IMR-90 (cell line): ENCODE data around the gene UBE3C. TPM values are rescaled to one million over a fixed set of nuclear protein-coding genes. Genes with fewer than 3 reads are reported as not detected.

ENCODE experiments used
- ATAC-seq: fragments of 200-7000 bp; cut with Tn5 transposase; 2 replicates; pipeline ENCODE4 v1.9.1; 2020; ENCODE audit warnings: low read depth, mild to moderate bottlenecking, moderate library complexity
- BruUV-seq: library from RNA; stranded (reverse); fragments of 400-500 nt; replicated peaks from 2 replicates; lab custom pipeline; 2021; lab: Mats Ljungman, UMichigan
- CTCF ChIA-PET: fragments of 300-600 bp; formaldehyde crosslinking; extraction: SDS; loops from one replicate; lab custom pipeline; 2021; ENCODE audit warnings: antibody characterized with exemption; lab: Yijun Ruan, JAX
- POLR2A ChIA-PET: fragments of 300-600 bp; sonication (Branson Sonifier 250); formaldehyde crosslinking; loops from one replicate; lab custom pipeline; 2022; ENCODE audit warnings: antibody characterized with exemption; ENCODE audit not compliant: unreplicated experiment; lab: Charles Lee
- DNase-seq: peaks from one replicate; pipeline ENCODE4 v3.0.0; 2013
- H2AFZ ChIP-seq: replicated peaks from 2 replicates; pipeline ENCODE3; 2013; ENCODE audit warnings: low read length, mild to moderate bottlenecking; ENCODE audit not compliant: poor library complexity
- H2AK5ac ChIP-seq: 2 replicates; pipeline ENCODE4 v1.6.1; 2013; ENCODE audit warnings: low read depth, low read length, inconsistent platforms
- H2AK9ac ChIP-seq: replicated peaks from 2 replicates; pipeline ENCODE3; 2013; ENCODE audit warnings: mild to moderate bottlenecking, low read depth, low read length, moderate library complexity; ENCODE audit not compliant: poor library complexity
- H2BK120ac ChIP-seq: 2 replicates; pipeline ENCODE4 v1.6.1; 2013; ENCODE audit warnings: low read depth, low read length, inconsistent platforms
- H2BK15ac ChIP-seq: 3 replicates; pipeline ENCODE4 v1.6.1; 2013; ENCODE audit warnings: low read depth, low read length, inconsistent platforms
- H2BK20ac ChIP-seq: 2 replicates; pipeline ENCODE4 v1.6.1; 2013; ENCODE audit warnings: low read depth, mild to moderate bottlenecking, inconsistent platforms, low read length, moderate library complexity
- H2BK5ac ChIP-seq: 2 replicates; pipeline ENCODE4 v1.6.1; 2013; ENCODE audit warnings: mild to moderate bottlenecking, low read depth, low read length, inconsistent platforms; ENCODE audit not compliant: poor library complexity, severe bottlenecking
- H3K14ac ChIP-seq: replicated peaks from 2 replicates; pipeline ENCODE4 v1.6.1; 2013; ENCODE audit warnings: low read depth, low read length, inconsistent platforms
- H3K18ac ChIP-seq: 2 replicates; pipeline ENCODE4 v1.6.1; 2013; ENCODE audit warnings: low read depth, low read length, control low read depth
- H3K23ac ChIP-seq: 2 replicates; pipeline ENCODE4 v1.6.1; 2013; ENCODE audit warnings: low read depth, low read length, inconsistent platforms
- H3K27ac ChIP-seq: 2 replicates; pipeline ENCODE4 v1.5.1; 2013; ENCODE audit warnings: mild to moderate bottlenecking, control low read depth, low read length; ENCODE audit not compliant: insufficient read depth
- H3K27me3 ChIP-seq: 2 replicates; pipeline ENCODE4 v1.6.1; 2013; ENCODE audit warnings: low read length; ENCODE audit not compliant: control insufficient read depth, insufficient read depth
- H3K36me3 ChIP-seq: 2 replicates; pipeline ENCODE4 v1.6.1; 2013; ENCODE audit warnings: low read length, mixed read lengths; ENCODE audit not compliant: control insufficient read depth, insufficient read depth
- H3K4ac ChIP-seq: 2 replicates; pipeline ENCODE4 v1.6.1; 2013; ENCODE audit warnings: low read depth, low read length, inconsistent platforms
- H3K4me1 ChIP-seq: 2 replicates; pipeline ENCODE4 v1.6.1; 2013; ENCODE audit warnings: low read length, mixed read lengths; ENCODE audit not compliant: control insufficient read depth, insufficient read depth
- H3K4me2 ChIP-seq: 2 replicates; pipeline ENCODE4 v1.6.1; 2013; ENCODE audit warnings: low read depth, mild to moderate bottlenecking, control low read depth, low read length, moderate library complexity
- H3K4me3 ChIP-seq: 2 replicates; pipeline ENCODE4 v1.5.1; 2013; ENCODE audit warnings: low read depth, mild to moderate bottlenecking, control low read depth, low read length, moderate library complexity; ENCODE audit not compliant: insufficient read depth
- H3K56ac ChIP-seq: 2 replicates; pipeline ENCODE4 v1.6.1; 2013; ENCODE audit warnings: low read length, inconsistent platforms; ENCODE audit not compliant: insufficient read depth; ENCODE audit errors: extremely low read depth
- H3K79me1 ChIP-seq, 2 experiments: 2 replicates each; pipeline ENCODE4 v1.6.1; 2013; ENCODE audit warnings: low read length in 2 of 2, inconsistent platforms in 1 of 2, low read depth in 1 of 2
- H3K9ac ChIP-seq: 2 replicates; pipeline ENCODE4 v1.6.1; 2013; ENCODE audit warnings: low read depth, low read length, control low read depth
- H3K9me1 ChIP-seq: 2 replicates; pipeline ENCODE4 v1.6.1; 2013; ENCODE audit warnings: low read length, inconsistent platforms; ENCODE audit not compliant: insufficient read depth
- H3K9me3 ChIP-seq: 2 replicates; pipeline ENCODE4 v1.6.1; 2013; ENCODE audit warnings: low read length; ENCODE audit not compliant: control insufficient read depth, insufficient read depth
- H4K20me1 ChIP-seq: 2 replicates; pipeline ENCODE4 v1.6.1; 2013; ENCODE audit warnings: low read length, inconsistent platforms; ENCODE audit not compliant: insufficient read depth
- H4K5ac ChIP-seq: 2 replicates; pipeline ENCODE4 v1.6.1; 2013; ENCODE audit warnings: mild to moderate bottlenecking, low read depth, low read length, control low read depth
- H4K8ac ChIP-seq, 2 experiments: 2 replicates each; pipeline ENCODE4 v1.6.1; 2013; ENCODE audit warnings: low read depth in 2 of 2, low read length in 2 of 2, control low read depth in 1 of 2, inconsistent platforms in 1 of 2
- H4K91ac ChIP-seq: 2 replicates; pipeline ENCODE4 v1.6.1; 2013; ENCODE audit warnings: low read depth, low read length, inconsistent platforms; ENCODE audit not compliant: insufficient read depth
- BHLHE40 ChIP-seq: fragments of 150-350 bp; IDR thresholded peaks from 2 replicates; pipeline ENCODE4 v1.6.1; 2016; ENCODE audit warnings: mild to moderate bottlenecking, low read depth, low read length
- CEBPB ChIP-seq: IDR thresholded peaks from 2 replicates; pipeline ENCODE4 v1.6.1; 2012; ENCODE audit warnings: low read depth, low read length, improper control_type of control experiment
- CHD1 ChIP-seq: IDR thresholded peaks from 2 replicates; pipeline ENCODE4 v1.6.1; 2012; ENCODE audit warnings: low read depth, low read length, improper control_type of control experiment
- CTCF ChIP-seq: conservative IDR thresholded peaks from 2 replicates; pipeline ENCODE4 v1.5.1; 2012; ENCODE audit warnings: mild to moderate bottlenecking, low read depth, low read length, improper control_type of control experiment
- ELK1 ChIP-seq: fragments of 150-350 bp; IDR thresholded peaks from 2 replicates; pipeline ENCODE4 v1.6.1; 2016; ENCODE audit warnings: low read depth, mild to moderate bottlenecking, low read length, moderate library complexity, borderline replicate concordance
- FOS ChIP-seq: fragments of 150-350 bp; IDR thresholded peaks from 2 replicates; pipeline ENCODE4 v1.6.1; 2016; ENCODE audit warnings: low read depth, low read length
- MAFK ChIP-seq: IDR thresholded peaks from 2 replicates; pipeline ENCODE4 v1.6.1; 2012; ENCODE audit warnings: low read depth, low read length, improper control_type of control experiment
- MAZ ChIP-seq: IDR thresholded peaks from 2 replicates; pipeline ENCODE4 v1.6.1; 2012; ENCODE audit warnings: low read depth, mild to moderate bottlenecking, low read length, improper control_type of control experiment, moderate library complexity, borderline replicate concordance
- MXI1 ChIP-seq: IDR thresholded peaks from 2 replicates; pipeline ENCODE4 v1.6.1; 2012; ENCODE audit warnings: low read depth, mild to moderate bottlenecking, low read length, moderate library complexity, borderline replicate concordance
- NFE2L2 ChIP-seq: fragments of 150-350 bp; IDR thresholded peaks from 2 replicates; pipeline ENCODE4 v1.6.1; 2016; ENCODE audit warnings: low read depth, mild to moderate bottlenecking, low read length
- POLR2A ChIP-seq: IDR thresholded peaks from 2 replicates; pipeline ENCODE4 v1.6.1; 2012; ENCODE audit warnings: mild to moderate bottlenecking, low read depth, low read length
- RAD21 ChIP-seq: IDR thresholded peaks from 2 replicates; pipeline ENCODE4 v1.6.1; 2012; ENCODE audit warnings: low read length, improper control_type of control experiment
- RCOR1 ChIP-seq: IDR thresholded peaks from 2 replicates; pipeline ENCODE4 v1.6.1; 2012; ENCODE audit warnings: mild to moderate bottlenecking, low read length, improper control_type of control experiment; ENCODE audit not compliant: insufficient replicate concordance
- RFX5 ChIP-seq: IDR thresholded peaks from 2 replicates; pipeline ENCODE4 v1.8.0; 2012; ENCODE audit warnings: low read depth, mild to moderate bottlenecking, low read length, moderate library complexity
- SMC3 ChIP-seq: fragments of 150-350 bp; IDR thresholded peaks from 2 replicates; pipeline ENCODE4 v1.6.1; 2016; ENCODE audit warnings: low read depth, mild to moderate bottlenecking, antibody characterized with exemption, low read length, moderate library complexity
- WGBS, 2 experiments: methylation state at CpG; one replicate each; pipeline versions ENCODE4 v1.1.5 to v1.1.7; 2013; ENCODE audit warnings: missing lambda C conversion rate in 2 of 2; ENCODE audit not compliant: insufficient read length in 1 of 2; ENCODE audit errors: extremely low coverage in 2 of 2; 5-methylcytosine and 5-hydroxymethylcytosine counted together
- dilution Hi-C: fragments of 300-500 bp; cut with HindIII; formaldehyde crosslinking; loops from one replicate; pipeline ENCODE4 v1.14.3; 2018; ENCODE audit warnings: low sequenced_read_pairs; ENCODE audit not compliant: unreplicated experiment
- in situ Hi-C: fragments of 300-500 bp; cut with MboI; formaldehyde crosslinking; loops from 3 replicates; pipeline ENCODE4 v1.14.3; 2019; ENCODE audit warnings: low sequenced_read_pairs, inconsistent platforms, mixed read lengths
- intact Hi-C: fragments of 100-400 bp; cut with micrococcal nuclease; formaldehyde crosslinking; loops from 2 replicates; pipeline ENCODE4 v1.10.0; 2022
- polyA plus RNA-seq, 3 experiments: library from polyadenylated mRNA; depleted of rRNA; stranded (reverse); fragments of >200 nt; gene quantifications; 2 replicates each; pipeline ENCODE4 v1.2.3, GENCODE V29; 2012; ENCODE audit warnings: low replicate concordance in 1 of 3
- total RNA-seq: library from RNA; depleted of rRNA; stranded (reverse); fragments of >200 nt; gene quantifications from 2 replicates; pipeline ENCODE4 v1.2.3, GENCODE V29; 2012
- TF ChIP-seq, protein P1 (sequence below): fragments of 150-350 bp; IDR thresholded peaks from 2 replicates; pipeline ENCODE4 v1.6.1; 2017; ENCODE audit warnings: mild to moderate bottlenecking, antibody characterized with exemption, low read length, low read depth

Gene UBE3C
- total and polyA plus RNA-seq, 2 of the 4 experiments (the other 2 are of a cell fraction): 43.0 to 60.6 TPM

- in situ Hi-C loops: no loop called here
- Histone ChIP-seq H4K8ac (no peak overlapping the region), H3K14ac (no peak overlapping the region), H2BK5ac (no peak overlapping the region), H2BK15ac (no peak overlapping the region), H3K56ac (no peak overlapping the region), H3K79me1 (peaks cover 23 to 40% of the 10 kb centered on the region in 2 experiments; a peak in 3 of 4 replicates), H4K91ac (no peak overlapping the region), H4K20me1 (peaks cover 32% of the 10 kb centered on the region), H2AFZ (no peak overlapping the region), H3K27ac (no peak overlapping the region), H2BK20ac (no peak overlapping the region), H3K36me3 (peaks cover 23% of the 10 kb centered on the region), H3K9me1 (peaks cover 7% of the 10 kb centered on the region; the same call in 1 of the 2 replicates), H3K4me1 (no peaks in the 10 kb centered on the region), H2AK5ac (no peak overlapping the region), H3K18ac (no peak overlapping the region), H3K27me3 (no peaks in the 10 kb centered on the region), H2BK120ac (no peak overlapping the region), H4K5ac (no peak overlapping the region), H3K9ac (no peak overlapping the region), H3K4ac (no peak overlapping the region), H3K9me3 (no peaks in the 10 kb centered on the region), H3K4me3 (no peak overlapping the region), H3K4me2 (no peak overlapping the region), H2AK9ac (no peak overlapping the region), H3K23ac (no peak overlapping the region)
- POLR2A ChIA-PET: no interaction called here
- CTCF ChIA-PET: no interaction called here
- DNase-seq (no peak), ATAC-seq (no peak)
- dilution Hi-C loops: no loop called here
- BruUV-seq: no TSS peak
- WGBS, 2 experiments: no CpG with 5 or more reads among the region's 1 CpG
- intact Hi-C loops: no loop called here
- no peak for TF ChIP-seq CHD1
- no peak for TF ChIP-seq MXI1
- no peak for TF ChIP-seq ELK1
- TF ChIP-seq RCOR1: no peak
- TF ChIP-seq CTCF: no peak
- TF ChIP-seq, protein P1, sequence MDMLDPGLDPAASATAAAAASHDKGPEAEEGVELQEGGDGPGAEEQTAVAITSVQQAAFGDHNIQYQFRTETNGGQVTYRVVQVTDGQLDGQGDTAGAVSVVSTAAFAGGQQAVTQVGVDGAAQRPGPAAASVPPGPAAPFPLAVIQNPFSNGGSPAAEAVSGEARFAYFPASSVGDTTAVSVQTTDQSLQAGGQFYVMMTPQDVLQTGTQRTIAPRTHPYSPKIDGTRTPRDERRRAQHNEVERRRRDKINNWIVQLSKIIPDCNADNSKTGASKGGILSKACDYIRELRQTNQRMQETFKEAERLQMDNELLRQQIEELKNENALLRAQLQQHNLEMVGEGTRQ: no peak
- TF ChIP-seq MAFK: no peak
- no peak for TF ChIP-seq CEBPB
- TF ChIP-seq FOS: no peak
- no peak for TF ChIP-seq MAZ
- no peak for TF ChIP-seq RFX5
- no peak for TF ChIP-seq POLR2A
- TF ChIP-seq BHLHE40: no peak
- TF ChIP-seq SMC3: no peak
- no peak for TF ChIP-seq RAD21
- TF ChIP-seq NFE2L2: no peak
Measured at GRCh38 chr7:157165987-157166386, 27.3 kb downstream of the UBE3C start.
